Right atrium auricular region (tissue), 2 donors: ENCODE results near the gene ATAD3A. TPM values are rescaled to one million over a fixed set of nuclear protein-coding genes. Genes with fewer than 3 reads are reported as not detected.
"Not testable (repeated sequence)": the region's sequence is repeated elsewhere in the genome, so short reads cannot be mapped to it uniquely, and the experiment has no call there.

Experiments
- DNase-seq: peaks from one replicate; pipeline ENCODE4 v3.0.0-alpha.2; 2019; ENCODE audit warnings: low spot score
- H3K27ac ChIP-seq, 2 donors: fragments of 200-600 bp; sonication (generic); 1 replicate in 1 of 2; 2 replicates in 1 of 2; pipeline ENCODE4 v1.5.1; 2016 to 2019
- H3K27me3 ChIP-seq, 2 donors: fragments of 200-600 bp; sonication (generic); one replicate each; pipeline versions ENCODE4 v1.5.1 to v1.6.0; 2017 to 2019
- H3K36me3 ChIP-seq: fragments of 200-600 bp; sonication (generic); one replicate; pipeline ENCODE4 v1.5.1; 2016
- H3K4me1 ChIP-seq, 2 donors: fragments of 200-600 bp; sonication (generic); one replicate each; pipeline versions ENCODE4 v1.5.1 to v1.6.0; 2017 to 2019
- H3K4me3 ChIP-seq, 2 donors: fragments of 200-600 bp; sonication (generic); 1 replicate in 1 of 2; 2 replicates in 1 of 2; pipeline ENCODE4 v1.5.1; 2017 to 2019; ENCODE audit warnings: mild to moderate bottlenecking in 1 of 2, moderate library complexity in 1 of 2
- H3K9me3 ChIP-seq, 2 donors: fragments of 200-600 bp; sonication (generic); one replicate each; pipeline ENCODE4 v1.5.1; 2019
- CTCF ChIP-seq, 2 donors: fragments of 200-600 bp; sonication (generic); IDR thresholded peaks; one replicate each; pipeline ENCODE4 v1.5.1; 2019; ENCODE audit warnings: antibody characterized with exemption in 2 of 2
- total RNA-seq, 2 donors: library from RNA; depleted of rRNA; stranded (reverse); fragments of >200 nt; gene quantifications; one replicate each; pipeline ENCODE4 v1.1.0, GENCODE V29; 2016

ATAD3A gene
- total RNA-seq, 2 donors from 2014 or later: 15.6 to 18.6 TPM

- TF ChIP-seq CTCF (IDR thresholded peaks at IDR 0.05): no peak
- no peak for DNase-seq
- Histone ChIP-seq H3K36me3 (peaks cover 29% of the 10 kb centered on the region), H3K4me1 (no peaks in the 10 kb centered on the region), H3K4me3 (no peak overlapping the region), H3K27me3 (no peaks in the 10 kb centered on the region), H3K27ac (no peak overlapping the region), H3K9me3 (peaks cover 0 to 10% of the 10 kb centered on the region in 2 donors)
These were observed 15.3 kb downstream of the ATAD3A start for GRCh38 chr1:1527092-1527816.

DNA sequence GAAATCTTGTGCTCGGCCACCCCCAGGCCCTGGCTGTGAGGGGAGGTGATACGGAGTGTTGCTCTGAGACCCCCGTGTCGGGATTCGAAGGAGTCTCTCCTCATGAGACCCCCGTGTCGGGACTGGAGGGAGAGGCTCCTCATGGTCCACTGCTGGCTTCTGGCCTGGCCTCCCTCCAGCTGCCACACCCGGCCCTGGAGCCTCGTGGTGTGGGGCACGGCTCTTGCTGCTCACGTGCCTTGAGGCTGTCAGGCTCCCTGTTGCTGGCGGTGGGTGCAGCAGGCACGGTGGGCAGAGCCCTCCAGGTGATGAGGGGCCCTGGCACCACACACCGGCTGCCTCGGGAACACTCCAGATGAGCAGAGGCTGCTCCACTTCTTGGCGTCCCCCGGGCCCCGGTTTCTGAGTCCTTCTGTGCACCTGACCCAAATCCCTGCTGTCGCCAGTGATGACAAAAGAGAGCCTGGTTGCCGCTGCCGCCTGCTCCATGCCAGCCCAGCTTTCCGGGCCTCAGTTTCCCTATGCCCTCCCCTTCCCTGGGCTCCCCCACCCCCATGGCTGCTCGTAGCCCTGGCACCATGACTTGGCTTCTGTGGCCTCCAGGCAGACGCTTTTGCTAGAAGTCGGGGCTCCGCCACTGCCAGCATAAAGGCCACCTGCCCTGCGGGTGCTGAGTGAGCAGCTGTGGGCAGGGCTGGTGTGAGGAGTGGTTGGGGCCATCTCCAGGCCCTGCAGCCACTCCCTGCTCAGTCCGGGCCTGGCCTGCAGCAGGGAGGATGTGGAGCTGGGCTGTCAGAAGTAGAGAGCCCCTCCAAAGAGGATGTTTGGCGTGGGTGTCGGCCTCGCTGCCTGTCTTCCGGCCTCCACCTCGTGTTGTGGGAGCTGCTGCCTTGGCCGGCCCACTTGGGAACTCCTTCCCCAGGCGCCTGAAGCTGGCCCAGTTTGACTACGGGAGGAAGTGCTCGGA, 16.6 kb downstream of the ATAD3A start:
- DNase-seq: no peak
- Histone ChIP-seq H3K4me1 (no peaks in the 10 kb centered on the region), H3K27me3 (no peaks in the 10 kb centered on the region), H3K9me3 (peaks cover 0 to 10% of the 10 kb centered on the region in 2 donors), H3K36me3 (peaks cover 24% of the 10 kb centered on the region), H3K27ac (no peak overlapping the region), H3K4me3 (no peak overlapping the region)
- no peak for TF ChIP-seq CTCF (IDR thresholded peaks at IDR 0.05)

GRCh38 chr1:1529321-1529720, 17.4 kb downstream of the ATAD3A start:
- Histone ChIP-seq H3K4me1 (no peaks in the 10 kb centered on the region), H3K4me3 (no peak overlapping the region), H3K27ac (no peak overlapping the region), H3K9me3 (peaks cover 0 to 10% of the 10 kb centered on the region in 2 donors), H3K27me3 (no peaks in the 10 kb centered on the region), H3K36me3 (peaks cover 22% of the 10 kb centered on the region)
- DNase-seq: no peak
- no peak for TF ChIP-seq CTCF (IDR thresholded peaks at IDR 0.05)

GRCh38 chr1:1529936-1530335, 18.0 kb downstream of the ATAD3A start:
- H3K27me3 ChIP-seq: no peaks in the 10 kb centered on the region
- no peak for TF ChIP-seq CTCF (IDR thresholded peaks at IDR 0.05)
- H3K36me3 ChIP-seq: peaks cover 20% of the 10 kb centered on the region
- peaks cover 0 to 10% of the 10 kb centered on the region in 2 donors for H3K9me3 ChIP-seq
- DNase-seq: no peak
- no peak overlapping the region for H3K4me3 ChIP-seq
- H3K4me1 ChIP-seq: no peaks in the 10 kb centered on the region
- no peak overlapping the region for H3K27ac ChIP-seq

DNA sequence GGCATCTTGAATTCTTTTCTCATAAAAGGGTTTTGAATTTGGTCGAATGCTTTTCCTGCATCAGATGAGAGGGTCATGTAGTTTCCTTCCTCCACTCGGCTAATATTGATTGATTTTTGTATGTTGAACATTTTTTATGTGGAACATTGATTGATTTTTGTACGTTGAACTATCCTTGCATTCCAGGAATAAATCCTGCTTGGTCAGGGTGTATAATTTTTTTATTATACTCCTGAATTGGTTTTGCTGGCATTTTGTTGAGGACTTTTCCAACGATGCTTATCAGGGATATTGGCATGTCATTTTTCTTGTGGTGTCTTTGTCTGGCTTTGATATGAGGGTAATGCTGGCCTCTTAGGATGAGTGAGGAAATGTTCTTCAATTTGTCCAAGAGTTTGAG, 20.0 kb downstream of the ATAD3A start:
- DNase-seq: no peak
- Histone ChIP-seq H3K9me3 (peaks cover 0 to 10% of the 10 kb centered on the region in 2 donors), H3K27ac (no peak overlapping the region), H3K36me3 (peaks cover 11% of the 10 kb centered on the region), H3K27me3 (no peaks in the 10 kb centered on the region), H3K4me3 (no peak overlapping the region), H3K4me1 (no peaks in the 10 kb centered on the region)
- no peak for TF ChIP-seq CTCF (IDR thresholded peaks at IDR 0.05)

DNA sequence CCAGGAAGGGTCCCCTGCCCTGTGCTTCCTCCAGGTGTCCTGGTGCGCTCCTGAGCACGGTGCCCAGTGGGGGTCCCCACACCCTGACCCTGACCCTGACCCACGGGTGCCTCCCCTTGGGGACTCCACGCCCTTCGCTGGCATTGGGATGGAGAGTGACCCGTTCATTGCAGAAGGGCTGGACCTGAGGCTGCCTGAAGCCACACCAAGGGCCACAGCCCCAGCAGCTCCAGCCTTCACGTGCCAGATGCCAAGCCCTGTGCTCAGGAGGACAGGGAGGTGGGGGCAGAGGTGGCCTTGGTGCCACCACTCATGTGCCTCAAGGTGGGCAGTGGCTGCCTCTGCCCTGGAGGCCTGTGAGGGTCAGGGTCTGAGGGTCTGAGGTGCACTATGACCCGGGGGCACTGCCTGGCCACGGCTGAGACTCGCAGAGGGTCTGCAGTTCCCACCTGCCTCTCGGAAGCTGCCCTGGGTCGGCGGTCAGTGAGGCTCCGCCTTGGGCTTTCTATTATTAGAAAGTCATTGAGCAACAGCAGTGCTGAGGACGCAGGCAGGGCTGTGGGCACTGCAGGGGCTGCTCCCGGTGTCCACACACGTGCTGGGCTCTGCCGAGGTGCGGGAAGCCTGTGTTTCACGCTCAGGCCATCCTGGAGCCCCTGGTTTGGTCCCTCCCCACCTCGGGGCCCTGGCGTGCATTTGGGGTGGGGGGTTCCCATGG, 21.4 kb downstream of the ATAD3A start:
- H3K36me3 ChIP-seq, DNase-seq, H3K9me3 ChIP-seq, H3K4me3 ChIP-seq, H3K27me3 ChIP-seq, H3K4me1 ChIP-seq: not testable (repeated sequence)
- peak overlapping the region; percentile 53 to 63 for H3K27ac ChIP-seq

GRCh38 chr1:1533894-1534291, 21.9 kb downstream of the ATAD3A start:
- H3K4me1 ChIP-seq, DNase-seq, H3K9me3 ChIP-seq, H3K27me3 ChIP-seq, H3K36me3 ChIP-seq, H3K4me3 ChIP-seq: not testable (repeated sequence)
- H3K27ac ChIP-seq: peak overlapping the region in 1 of 2 donors; percentile 53
